NCI-H526 (cell line): ENCODE data around the gene CADPS2.
A peak's percentile ranks its signal among the peaks of the same experiment; 100 is the strongest.

Experiments
- DNase-seq, 2 experiments: peaks; one replicate each; lab custom pipeline; 2025; lab: John Stamatoyannopoulos, UW

The CADPS2 gene

GRCh38 chr7:122380992-122381391 is 505.3 kb downstream of the CADPS2 start:
- peak; percentile 76 to 84 for DNase-seq

DNA sequence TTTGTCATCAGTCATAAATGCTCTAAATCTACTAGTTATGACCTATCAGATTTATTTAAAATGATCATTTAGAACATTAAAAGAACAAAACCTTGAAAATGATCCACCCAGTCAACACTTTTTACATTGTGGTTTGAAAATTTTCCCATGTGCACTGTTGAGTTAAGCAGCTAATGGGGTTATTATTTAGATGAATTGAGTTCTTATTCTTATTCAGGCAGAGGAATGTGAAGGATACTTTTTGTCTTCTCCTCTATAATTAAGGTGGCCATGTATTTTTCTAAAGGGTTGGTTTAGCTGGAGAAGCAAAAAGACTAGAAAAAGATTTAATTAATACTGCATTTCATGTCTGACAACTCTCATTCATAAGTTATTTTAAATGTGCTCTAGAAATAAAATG is 506.8 kb downstream of the CADPS2 start:
- DNase-seq, result no peak

GRCh38 chr7:122369756-122370155 is 516.5 kb downstream of the CADPS2 start:
- DNase-seq, result no peak

GRCh38 chr7:122364761-122365280 is 521.4 kb downstream of the CADPS2 start:
- DNase-seq, result no peak

- DNase-seq, result no peak
Observed at GRCh38 chr7:122363144-122363543, 523.1 kb downstream of the CADPS2 start.

DNA sequence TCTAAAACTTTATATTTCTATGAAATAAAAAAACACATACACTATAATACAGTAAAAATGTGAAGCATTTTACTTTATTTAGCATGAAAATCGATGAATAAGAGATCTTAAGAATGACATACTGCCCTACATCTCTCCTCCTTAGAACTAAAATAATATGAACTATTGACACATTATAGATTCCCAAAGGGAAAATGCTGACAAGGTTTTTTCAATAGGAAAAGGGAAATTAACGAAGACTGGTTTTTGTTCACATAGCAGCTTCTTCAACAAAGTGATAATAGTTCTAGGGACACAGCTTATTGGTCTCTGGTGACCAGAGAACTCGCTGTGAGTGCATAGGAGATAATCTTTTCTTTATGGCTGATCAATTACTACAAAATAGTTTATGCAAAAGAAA is 523.8 kb downstream of the CADPS2 start:
- DNase-seq, result no peak

- no peak for DNase-seq
Observed at GRCh38 chr7:122354656-122355055, 531.6 kb downstream of the CADPS2 start.

GRCh38 chr7:122352454-122352853 is 533.8 kb downstream of the CADPS2 start:
- no peak for DNase-seq

DNA sequence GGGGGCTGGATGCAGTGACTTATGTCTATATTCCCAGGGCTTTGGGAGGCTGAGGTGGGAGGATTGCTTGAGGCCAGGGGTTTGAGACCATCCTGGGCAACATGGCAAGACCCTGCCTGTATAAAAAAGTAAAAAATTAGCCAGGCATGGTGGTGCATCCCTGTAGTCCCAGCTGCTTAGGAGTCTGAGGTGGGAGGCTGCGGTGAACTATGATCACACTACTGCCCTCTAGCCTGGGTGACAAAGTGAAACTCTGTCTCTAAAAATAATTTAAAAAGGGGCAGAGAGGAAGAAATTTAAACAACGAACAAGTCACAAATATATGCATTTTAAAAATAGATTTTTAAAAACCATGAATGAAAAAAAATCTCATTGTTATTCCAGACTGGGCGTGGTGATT is 535.6 kb downstream of the CADPS2 start:
- no peak for DNase-seq

- peak in 1 of 2 experiments; percentile 11 for DNase-seq
Observed at GRCh38 chr7:122344303-122344620, 542.0 kb downstream of the CADPS2 start.

GRCh38 chr7:122343601-122344302 is 542.5 kb downstream of the CADPS2 start:
- no peak for DNase-seq

DNA sequence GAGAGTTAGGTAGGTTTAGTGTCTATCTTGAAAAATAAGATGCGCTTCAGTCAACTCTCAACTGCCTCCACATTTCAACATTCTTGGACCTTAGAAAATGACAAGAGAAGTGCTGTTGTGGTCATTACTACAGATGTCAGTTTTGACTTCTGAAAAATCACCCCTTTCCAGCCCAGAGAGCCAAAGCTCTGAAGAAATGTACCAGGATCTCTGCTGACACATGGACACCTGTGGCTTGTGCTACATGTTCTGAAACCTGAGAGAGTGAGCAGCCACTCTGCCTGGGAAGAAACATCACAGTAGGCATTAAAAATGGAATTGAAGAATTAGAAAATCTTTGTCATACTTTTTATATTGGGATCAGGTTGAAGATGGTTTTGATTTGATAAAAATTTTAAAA is 545.8 kb downstream of the CADPS2 start:
- no peak for DNase-seq

- DNase-seq, result no peak
Observed at GRCh38 chr7:122339145-122339904, 546.9 kb downstream of the CADPS2 start.

GRCh38 chr7:122337011-122337410 is 549.2 kb downstream of the CADPS2 start:
- peak in 1 of 2 experiments; percentile 17 for DNase-seq

DNA sequence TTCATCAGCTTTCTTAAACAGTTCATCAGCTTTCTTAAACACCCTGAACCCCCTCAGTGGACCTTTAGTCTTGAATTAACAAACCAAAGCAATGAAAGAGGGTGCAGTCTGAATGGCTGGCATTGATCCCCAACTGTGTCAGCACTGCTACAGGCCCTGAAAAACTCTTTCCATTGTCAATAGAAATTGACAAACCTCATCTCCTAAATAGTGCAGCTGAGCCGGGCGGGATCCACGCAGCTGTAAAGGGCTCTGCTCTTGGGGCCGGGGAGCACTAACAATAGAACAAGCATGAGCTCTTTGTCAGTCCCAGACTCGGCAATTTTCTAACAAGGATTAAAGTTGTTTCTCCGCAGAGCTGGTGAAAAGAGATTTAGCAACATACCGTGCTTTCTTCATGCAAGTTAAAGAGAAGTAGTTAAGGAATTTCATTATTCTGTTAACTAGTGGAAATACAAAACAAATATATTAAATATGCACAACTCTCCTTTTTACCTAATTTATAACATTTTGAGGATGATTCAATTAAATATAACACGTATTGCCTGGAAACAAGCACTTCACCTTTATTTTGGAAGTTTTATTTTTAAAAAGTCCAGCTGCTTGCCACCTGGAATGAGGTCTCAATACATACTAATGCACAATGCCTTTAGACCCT is 557.0 kb downstream of the CADPS2 start:
- no peak for DNase-seq

- DNase-seq, result peak in 1 of 2 experiments; percentile 28
Observed at GRCh38 chr7:122327969-122328368, 558.3 kb downstream of the CADPS2 start.

DNA sequence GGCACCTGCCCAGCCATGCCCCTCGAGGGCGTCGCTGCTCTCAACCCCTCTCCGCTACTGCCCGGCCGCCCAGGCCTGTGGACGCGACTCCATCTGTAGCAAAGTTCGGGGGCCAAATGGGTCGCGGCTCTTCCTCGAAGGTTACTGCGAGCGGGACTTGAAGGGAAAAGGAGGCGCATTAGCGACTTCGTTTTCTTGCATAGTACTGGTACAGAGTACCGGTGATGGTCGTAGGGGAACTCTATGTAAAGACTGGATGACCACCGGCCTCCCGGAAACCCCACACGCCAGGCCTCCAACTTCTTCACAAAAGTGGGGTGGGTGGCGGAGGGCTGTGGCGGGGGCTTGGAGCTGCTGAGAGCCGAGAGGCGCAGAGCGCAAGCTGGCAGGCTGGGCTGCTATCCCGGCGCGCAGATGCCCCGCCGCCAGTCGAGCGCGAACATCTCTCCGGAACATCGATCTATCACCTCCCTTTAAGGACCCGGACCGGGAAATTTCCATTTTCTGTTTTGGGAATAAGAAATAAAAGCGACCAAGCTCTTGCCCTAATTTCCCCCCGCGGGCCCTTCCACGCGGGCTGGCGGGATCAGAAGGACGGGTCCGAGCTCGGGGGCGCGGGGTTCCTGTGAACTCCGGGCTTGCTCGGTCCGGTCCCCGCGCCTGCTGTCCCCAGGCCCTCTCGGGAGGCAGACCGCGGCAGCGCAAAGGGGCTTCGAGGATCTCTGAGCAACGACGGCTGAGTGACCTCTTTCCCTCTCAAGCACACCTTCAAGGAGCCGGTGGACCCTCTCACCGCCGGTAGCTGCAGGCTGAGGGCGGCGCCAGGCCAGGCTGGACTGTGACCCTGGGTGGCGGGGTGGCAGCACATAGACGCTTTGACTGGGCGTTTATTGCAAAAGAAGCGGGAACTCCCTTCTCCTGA is 569.5 kb downstream of the CADPS2 start:
- no peak for DNase-seq

DNA sequence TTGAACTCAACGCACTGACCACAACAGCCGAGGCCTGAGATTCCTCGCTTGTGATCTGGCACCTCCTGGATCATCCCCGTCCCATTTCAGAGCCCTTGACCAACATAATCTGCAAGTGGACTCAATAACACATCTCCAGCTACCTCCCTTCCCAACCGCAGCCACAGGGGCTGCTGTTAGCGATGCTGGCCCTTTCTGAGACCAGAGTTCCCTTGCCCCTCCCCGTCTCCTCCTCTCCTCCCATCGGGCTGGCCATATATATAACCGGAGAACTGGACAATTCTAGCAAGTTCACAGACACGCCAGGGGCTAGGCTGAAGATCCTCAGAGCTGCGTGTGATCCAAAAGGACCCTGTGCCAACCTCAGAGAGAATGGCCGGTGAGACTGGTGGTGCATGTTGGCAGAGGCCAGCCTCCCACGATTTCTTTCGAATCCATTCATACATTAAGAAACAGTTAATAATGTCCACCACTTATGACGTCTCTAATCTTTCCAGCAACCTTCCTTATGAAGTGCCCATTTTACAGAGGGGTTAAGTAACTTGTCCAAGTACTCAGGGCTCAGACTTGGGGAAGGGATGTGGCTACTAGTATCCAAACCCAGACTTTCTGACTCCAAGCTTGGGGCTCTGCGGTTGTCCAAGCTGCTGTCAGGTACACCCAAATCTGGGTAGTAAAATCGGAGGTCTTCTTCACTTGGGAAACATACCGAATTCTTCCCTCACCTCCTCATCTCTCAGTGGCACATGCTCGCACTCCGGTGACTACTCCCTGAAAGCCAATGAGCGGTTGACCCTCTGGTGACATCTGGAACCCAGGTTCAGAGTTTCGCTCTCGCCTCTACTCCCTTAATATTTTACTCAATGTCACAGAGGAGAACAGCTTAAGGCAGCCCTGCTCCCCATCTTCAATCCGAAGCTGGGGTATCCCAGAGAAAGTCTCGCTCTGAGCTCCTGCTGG is 570.5 kb downstream of the CADPS2 start:
- no peak for DNase-seq

- no peak for DNase-seq
Observed at GRCh38 chr7:122314284-122314683, 572.0 kb downstream of the CADPS2 start.

GRCh38 chr7:122312789-122313188 is 573.5 kb downstream of the CADPS2 start:
- no peak for DNase-seq
